GM12891 (cell line): ENCODE results near the gene LOXL1.

Experiments used
- PAX5 ChIP-seq: IDR thresholded peaks from 2 replicates; pipeline ENCODE4 v1.6.1; 2011; ENCODE audit warnings: low read length, moderate library complexity, mild to moderate bottlenecking; ENCODE audit not compliant: insufficient read depth, severe bottlenecking
- POLR2A ChIP-seq: IDR thresholded peaks from 2 replicates; pipeline ENCODE4 v1.6.1; 2011; ENCODE audit warnings: low read depth, low read length, control low read depth
- POLR2AphosphoS5 ChIP-seq: IDR thresholded peaks from 2 replicates; pipeline ENCODE4 v1.6.1; 2011; ENCODE audit warnings: low read depth, low read length, control low read depth
- SPI1 ChIP-seq: IDR thresholded peaks from 2 replicates; pipeline ENCODE4 v1.6.1; 2011; ENCODE audit warnings: low read depth, low read length, control low read depth

DNA sequence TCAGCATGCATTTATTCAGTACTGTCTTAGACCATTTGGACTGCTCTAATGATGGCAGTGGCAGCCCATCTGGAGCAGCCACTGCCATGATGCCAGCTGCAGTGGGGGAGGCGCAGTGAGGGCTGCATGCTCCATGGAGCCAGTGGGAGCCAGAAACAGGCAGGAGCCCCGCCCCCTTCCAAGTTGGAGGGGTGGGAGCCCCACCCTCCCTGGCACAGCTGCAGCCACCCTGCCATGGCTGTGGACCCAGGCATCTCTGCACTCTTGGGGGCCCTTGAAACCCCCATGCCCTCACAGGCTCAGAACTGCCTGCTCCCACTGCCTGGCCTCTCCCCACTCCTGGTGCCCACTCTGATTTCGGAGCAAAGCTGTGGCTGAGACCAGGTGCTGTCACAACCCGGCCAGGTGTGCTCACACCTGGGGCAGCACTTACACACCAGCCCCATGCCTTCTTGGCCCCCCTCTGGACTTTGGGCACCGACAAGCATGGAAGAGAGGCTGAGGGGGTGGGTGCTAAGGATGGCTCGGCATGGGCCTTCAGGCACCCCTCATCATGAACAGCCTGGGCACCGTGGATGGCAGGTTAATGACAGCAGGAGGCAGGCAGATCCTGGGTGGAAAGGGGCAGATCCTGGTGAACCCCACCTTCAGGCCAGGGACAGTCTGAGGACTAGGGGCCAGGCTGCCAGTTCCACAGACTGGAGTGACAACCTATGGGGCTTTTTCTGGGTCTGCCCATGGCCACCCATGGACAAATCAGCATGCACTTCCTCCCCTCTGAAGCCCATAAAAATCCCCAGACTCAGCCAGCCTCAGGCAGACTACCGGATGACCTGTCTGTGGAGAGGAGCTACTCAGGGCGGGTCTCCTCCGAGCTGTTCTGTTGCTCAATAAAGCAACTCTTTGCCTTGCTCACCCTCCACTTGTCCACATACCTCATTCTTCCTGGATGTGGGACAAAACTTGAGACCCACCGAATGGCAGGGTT lies 34.6 kb upstream of the LOXL1 start:
- TF ChIP-seq POLR2A: no peak
- no peak for TF ChIP-seq PAX5
- no peak for TF ChIP-seq POLR2AphosphoS5
- no peak for TF ChIP-seq SPI1
